Caco-2 (cell line): ENCODE data around the gene MEGF9. TPM values are rescaled to one million over a fixed set of nuclear protein-coding genes. Genes with fewer than 3 reads are reported as not detected.

Experiments
- BruUV-seq: library from RNA; stranded (reverse); fragments of 400-500 nt; replicated peaks from 2 replicates; lab custom pipeline; 2021; lab: Mats Ljungman, UMichigan
- CTCF ChIA-PET: fragments of 300-600 bp; sonication (Branson Sonifier 250); formaldehyde crosslinking; loops from one replicate; lab custom pipeline; 2022; ENCODE audit warnings: antibody characterized with exemption; lab: Charles Lee
- POLR2A ChIA-PET: fragments of 300-600 bp; sonication (Branson Sonifier 250); formaldehyde crosslinking; loops from one replicate; lab custom pipeline; 2022; ENCODE audit warnings: antibody characterized with exemption; lab: Charles Lee
- DNase-seq, 2 experiments: peaks; one replicate each; pipeline versions ENCODE4 v3.0.0 to v3.0.0-alpha.2; 2020 to 2022
- H3K27me3 ChIP-seq: replicated peaks from 2 replicates; pipeline ENCODE4 v1.6.0; 2011; ENCODE audit warnings: low read length; ENCODE audit not compliant: control insufficient read depth, insufficient read depth
- H3K36me3 ChIP-seq: 2 replicates; pipeline ENCODE4 v1.5.1; 2011; ENCODE audit warnings: low read length; ENCODE audit not compliant: control insufficient read depth, insufficient read depth
- H3K4me1 ChIP-seq: fragments of 250-450 bp; sonication (Bioruptor Pico); 2 replicates; pipeline ENCODE4 v1.5.1; 2020; ENCODE audit warnings: mild to moderate bottlenecking
- H3K4me3 ChIP-seq: 2 replicates; pipeline ENCODE4 v1.5.1; 2011; ENCODE audit warnings: low read depth, mild to moderate bottlenecking, control low read depth, low read length
- H3K9me3 ChIP-seq: fragments of 250-450 bp; sonication (Bioruptor Pico); 2 replicates; pipeline ENCODE4 v1.5.1; 2020; ENCODE audit warnings: mild to moderate bottlenecking, moderate library complexity
- H3K27ac Mint-ChIP-seq: one replicate; pipeline ENCODE4 v1.8.0; 2022; ENCODE audit warnings: mixed read lengths; ENCODE audit not compliant: unreplicated experiment
- H3K27me3 Mint-ChIP-seq: one replicate; pipeline ENCODE4 v1.8.0; 2022; ENCODE audit warnings: mixed read lengths; ENCODE audit not compliant: insufficient read depth, unreplicated experiment
- H3K36me3 Mint-ChIP-seq: one replicate; pipeline ENCODE4 v1.8.0; 2022; ENCODE audit warnings: mild to moderate bottlenecking, mixed read lengths; ENCODE audit not compliant: insufficient read depth, unreplicated experiment
- H3K4me1 Mint-ChIP-seq: one replicate; pipeline ENCODE4 v1.8.0; 2022; ENCODE audit warnings: low read depth, mixed read lengths; ENCODE audit not compliant: unreplicated experiment
- H3K4me3 Mint-ChIP-seq: one replicate; pipeline ENCODE4 v1.8.0; 2022; ENCODE audit warnings: mild to moderate bottlenecking, moderate library complexity, mixed read lengths; ENCODE audit not compliant: unreplicated experiment
- H3K9me3 Mint-ChIP-seq: one replicate; pipeline ENCODE4 v1.8.0; 2022; ENCODE audit warnings: mixed read lengths; ENCODE audit not compliant: unreplicated experiment
- CTCF ChIP-seq, 2 experiments: fragments of 200-600 bp in 1 of 2; IDR thresholded peaks; 1 replicate in 1 of 2; 2 replicates in 1 of 2; pipeline versions ENCODE4 v1.5.1 to v1.8.0; 2011 to 2022; ENCODE audit warnings: antibody characterized with exemption in 1 of 2, control low read depth in 1 of 2, inconsistent platforms in 1 of 2, low read depth in 1 of 2, low read length in 1 of 2, mild to moderate bottlenecking in 1 of 2, moderate library complexity in 1 of 2; ENCODE audit not compliant: insufficient read depth in 1 of 2, severe bottlenecking in 1 of 2, unreplicated experiment in 1 of 2
- intact Hi-C: fragments of 100-400 bp; cut with micrococcal nuclease; formaldehyde crosslinking; loops from one replicate; pipeline ENCODE4 v1.10.0; 2022; ENCODE audit not compliant: unreplicated experiment
- total RNA-seq: library from RNA; stranded (reverse); gene quantifications from 2 replicates; pipeline ENCODE4 v1.2.3, GENCODE V29; 2022

Gene MEGF9
- total RNA-seq, 1 experiment from 2014 or later: 2.9 TPM

GRCh38 chr9:120593250-120593954 is 120.9 kb downstream of the MEGF9 start:
- ChIA-PET CTCF (no interaction called here), POLR2A (no interaction called here)
- no peak overlapping the region for H3K4me3 Mint-ChIP-seq
- H3K27me3 Mint-ChIP-seq: no peaks in the 10 kb centered on the region
- no peak overlapping the region for H3K27ac Mint-ChIP-seq
- no TSS peak for BruUV-seq
- H3K4me3 ChIP-seq: no peak overlapping the region
- H3K36me3 ChIP-seq: no peaks in the 10 kb centered on the region
- H3K9me3 ChIP-seq: no peaks in the 10 kb centered on the region
- TF ChIP-seq CTCF (IDR thresholded peaks at IDR 0.05; ENCODE audit: insufficient read depth in 1 of 2, low read depth in 1 of 2, low read length in 1 of 2, severe bottlenecking in 1 of 2, unreplicated experiment in 1 of 2): no peak
- no peaks in the 10 kb centered on the region for H3K36me3 Mint-ChIP-seq
- H3K27me3 ChIP-seq: no peaks in the 10 kb centered on the region
- intact Hi-C loops: no loop called here
- no peaks in the 10 kb centered on the region for H3K4me1 ChIP-seq
- H3K9me3 Mint-ChIP-seq: no peaks in the 10 kb centered on the region
- no peaks in the 10 kb centered on the region for H3K4me1 Mint-ChIP-seq
- DNase-seq: no peak

- no peaks in the 10 kb centered on the region for H3K27me3 Mint-ChIP-seq
- H3K4me3 Mint-ChIP-seq: no peak overlapping the region
- ChIA-PET CTCF (no interaction called here), POLR2A (no interaction called here)
- no peak overlapping the region for H3K27ac Mint-ChIP-seq
- DNase-seq: no peak
- no peaks in the 10 kb centered on the region for H3K4me1 Mint-ChIP-seq
- Histone ChIP-seq H3K4me3 (no peak overlapping the region), H3K36me3 (no peaks in the 10 kb centered on the region), H3K4me1 (no peaks in the 10 kb centered on the region), H3K9me3 (no peaks in the 10 kb centered on the region), H3K27me3 (no peaks in the 10 kb centered on the region)
- BruUV-seq: no TSS peak
- TF ChIP-seq CTCF (IDR thresholded peaks at IDR 0.05; ENCODE audit: insufficient read depth in 1 of 2, low read depth in 1 of 2, low read length in 1 of 2, severe bottlenecking in 1 of 2, unreplicated experiment in 1 of 2): no peak
- intact Hi-C loops: no loop called here
- no peaks in the 10 kb centered on the region for H3K9me3 Mint-ChIP-seq
- H3K36me3 Mint-ChIP-seq: no peaks in the 10 kb centered on the region
These were observed 122.1 kb downstream of the MEGF9 start for GRCh38 chr9:120592210-120592609.

- no TSS peak for BruUV-seq
- no peaks in the 10 kb centered on the region for H3K9me3 ChIP-seq
- Mint-ChIP-seq H3K4me3 (no peak overlapping the region), H3K27me3 (no peaks in the 10 kb centered on the region), H3K27ac (no peak overlapping the region), H3K36me3 (peaks cover 6% of the 10 kb centered on the region), H3K4me1 (no peaks in the 10 kb centered on the region), H3K9me3 (no peaks in the 10 kb centered on the region)
- no peak for TF ChIP-seq CTCF (IDR thresholded peaks at IDR 0.05; ENCODE audit: insufficient read depth in 1 of 2, low read depth in 1 of 2, low read length in 1 of 2, severe bottlenecking in 1 of 2, unreplicated experiment in 1 of 2)
- CTCF ChIA-PET: no interaction called here
- intact Hi-C loops: no loop called here
- no peak overlapping the region for H3K4me3 ChIP-seq
- H3K27me3 ChIP-seq: no peaks in the 10 kb centered on the region
- H3K36me3 ChIP-seq: no peaks in the 10 kb centered on the region
- no peak for DNase-seq
- POLR2A ChIA-PET: no interaction called here
- no peaks in the 10 kb centered on the region for H3K4me1 ChIP-seq
These were observed 126.9 kb downstream of the MEGF9 start for GRCh38 chr9:120587328-120587727.
